CD14-positive monocyte (primary cell): ENCODE data around the gene KIF26B. TPM values are rescaled to one million over a fixed set of nuclear protein-coding genes. Genes with fewer than 3 reads are reported as not detected.

Experiments
- DNase-seq, 3 donors: peaks; one replicate each; pipeline ENCODE4 v3.0.0-alpha.2; 2011 to 2022
- H2AFZ ChIP-seq: 2 replicates; pipeline ENCODE4 v1.6.0; 2012; ENCODE audit warnings: mild to moderate bottlenecking, low read depth, low read length, inconsistent platforms; ENCODE audit not compliant: insufficient read depth, poor library complexity, severe bottlenecking
- H3K27ac ChIP-seq, 2 donors: 1 replicate in 1 of 2; 2 replicates in 1 of 2; pipeline ENCODE4 v1.5.1; 2012 to 2013; ENCODE audit warnings: low read length in 2 of 2, control low read depth in 1 of 2, inconsistent platforms in 1 of 2, low read depth in 1 of 2, mild to moderate bottlenecking in 1 of 2
- H3K27me3 ChIP-seq, 2 donors: one replicate each; pipeline versions ENCODE4 v1.6.0 to v1.6.1; 2011 to 2013; ENCODE audit warnings: low read length in 2 of 2; ENCODE audit not compliant: control insufficient read depth in 2 of 2, insufficient read depth in 2 of 2
- H3K36me3 ChIP-seq, 2 donors: replicated peaks in 1 of 2; 1 replicate in 1 of 2; 2 replicates in 1 of 2; pipeline versions ENCODE4 v1.5.1 to v1.6.1; 2012 to 2013; ENCODE audit warnings: low read length in 2 of 2, control low read depth in 1 of 2, inconsistent platforms in 1 of 2, mild to moderate bottlenecking in 1 of 2; ENCODE audit not compliant: insufficient read depth in 2 of 2, control insufficient read depth in 1 of 2
- H3K4me1 ChIP-seq, 2 donors: 1 replicate in 1 of 2; 2 replicates in 1 of 2; pipeline versions ENCODE4 v1.5.1 to v1.6.1; 2012 to 2013; ENCODE audit warnings: low read length in 2 of 2, control low read depth in 1 of 2, inconsistent platforms in 1 of 2, mild to moderate bottlenecking in 1 of 2, moderate library complexity in 1 of 2; ENCODE audit not compliant: insufficient read depth in 2 of 2, control insufficient read depth in 1 of 2
- H3K4me2 ChIP-seq: replicated peaks from 2 replicates; pipeline ENCODE3; 2012; ENCODE audit warnings: low read length, moderate library complexity, mild to moderate bottlenecking; ENCODE audit not compliant: poor library complexity, severe bottlenecking; ENCODE audit errors: extremely low read depth
- H3K4me3 ChIP-seq, 3 experiments: fragments of 200-600 bp in 1 of 3; sonication (generic) in 1 of 3; replicated peaks in 1 of 3; 1 replicate in 2 of 3; 2 replicates in 1 of 3; pipeline ENCODE4 v1.5.1; 2011 to 2013; ENCODE audit warnings: low read length in 3 of 3, mild to moderate bottlenecking in 3 of 3, control low read depth in 2 of 3, low read depth in 2 of 3, inconsistent platforms in 1 of 3, moderate library complexity in 1 of 3
- H3K79me2 ChIP-seq: 2 replicates; pipeline ENCODE4 v1.6.0; 2012; ENCODE audit warnings: mild to moderate bottlenecking, control low read depth, inconsistent platforms, low read length, moderate library complexity; ENCODE audit not compliant: insufficient read depth
- H3K9ac ChIP-seq: 2 replicates; pipeline ENCODE4 v1.6.0; 2017; ENCODE audit warnings: low read length, mild to moderate bottlenecking; ENCODE audit not compliant: insufficient read depth, poor library complexity, severe bottlenecking
- H3K9me3 ChIP-seq, 2 donors: replicated peaks in 1 of 2; 1 replicate in 1 of 2; 2 replicates in 1 of 2; pipeline versions ENCODE4 v1.5.1 to v1.6.1; 2012 to 2013; ENCODE audit warnings: low read length in 2 of 2, control low read depth in 1 of 2; ENCODE audit not compliant: control insufficient read depth in 1 of 2, insufficient read depth in 1 of 2
- H4K20me1 ChIP-seq: 2 replicates; pipeline ENCODE4 v1.6.0; 2012; ENCODE audit warnings: mild to moderate bottlenecking, low read length, control low read depth, moderate library complexity; ENCODE audit not compliant: insufficient read depth
- H3K27ac Mint-ChIP-seq, 7 donors: one replicate each; pipeline ENCODE4 v1.8.0; 2020; ENCODE audit warnings: mild to moderate bottlenecking in 7 of 7, mixed read lengths in 7 of 7, moderate library complexity in 6 of 7, inconsistent platforms in 2 of 7
- H3K27me3 Mint-ChIP-seq, 3 donors: one replicate each; pipeline ENCODE4 v1.8.0; 2021 to 2022; ENCODE audit warnings: low read depth in 3 of 3, mild to moderate bottlenecking in 3 of 3, mixed read lengths in 3 of 3, moderate library complexity in 3 of 3, inconsistent platforms in 1 of 3
- H3K36me3 Mint-ChIP-seq, 2 donors: one replicate each; pipeline ENCODE4 v1.8.0; 2020; ENCODE audit warnings: mixed read lengths in 2 of 2, inconsistent platforms in 1 of 2, mild to moderate bottlenecking in 1 of 2
- H3K4me1 Mint-ChIP-seq: one replicate; pipeline ENCODE4 v1.8.0; 2020; ENCODE audit warnings: mild to moderate bottlenecking, mixed read lengths
- H3K4me3 Mint-ChIP-seq, 2 donors: one replicate each; pipeline ENCODE4 v1.8.0; 2020; ENCODE audit warnings: mild to moderate bottlenecking in 2 of 2, mixed read lengths in 2 of 2, moderate library complexity in 1 of 2
- H3K9me3 Mint-ChIP-seq, 7 donors: one replicate each; pipeline ENCODE4 v1.8.0; 2020 to 2022; ENCODE audit warnings: mixed read lengths in 7 of 7, mild to moderate bottlenecking in 6 of 7, moderate library complexity in 6 of 7, inconsistent platforms in 2 of 7
- WGBS: methylation state at CpG from one replicate; pipeline ENCODE4 v1.1.5; 2013; ENCODE audit warnings: missing lambda C conversion rate; ENCODE audit not compliant: insufficient coverage; 5-methylcytosine and 5-hydroxymethylcytosine counted together
- intact Hi-C, 2 donors: fragments of 100-400 bp; cut with micrococcal nuclease; formaldehyde crosslinking; loops; one replicate each; pipeline versions ENCODE4 v1.15.0 to v1.15.1; 2023
- polyA plus RNA-seq, 3 donors: library from polyadenylated mRNA; depleted of rRNA in 1 of 3; unstranded in 2 of 3; stranded (reverse) in 1 of 3; fragments of 300-500 nt in 2 of 3; fragments of >200 nt in 1 of 3; fragmentation: Illumina TruSeq in 2 of 3; gene quantifications; 1 replicate in 2 of 3; 2 replicates in 1 of 3; pipeline ENCODE4 v1.2.3, GENCODE V29; 2012 to 2021
- TF ChIP-seq, protein P1 (sequence below): fragments of 200-600 bp; IDR thresholded peaks from one replicate; pipeline ENCODE4 v1.8.0; 2022; ENCODE audit warnings: antibody characterized with exemption, mild to moderate bottlenecking

Gene KIF26B
- polyA plus RNA-seq, 3 donors: 0.01 to 0.05 TPM; not detected in 1

DNA sequence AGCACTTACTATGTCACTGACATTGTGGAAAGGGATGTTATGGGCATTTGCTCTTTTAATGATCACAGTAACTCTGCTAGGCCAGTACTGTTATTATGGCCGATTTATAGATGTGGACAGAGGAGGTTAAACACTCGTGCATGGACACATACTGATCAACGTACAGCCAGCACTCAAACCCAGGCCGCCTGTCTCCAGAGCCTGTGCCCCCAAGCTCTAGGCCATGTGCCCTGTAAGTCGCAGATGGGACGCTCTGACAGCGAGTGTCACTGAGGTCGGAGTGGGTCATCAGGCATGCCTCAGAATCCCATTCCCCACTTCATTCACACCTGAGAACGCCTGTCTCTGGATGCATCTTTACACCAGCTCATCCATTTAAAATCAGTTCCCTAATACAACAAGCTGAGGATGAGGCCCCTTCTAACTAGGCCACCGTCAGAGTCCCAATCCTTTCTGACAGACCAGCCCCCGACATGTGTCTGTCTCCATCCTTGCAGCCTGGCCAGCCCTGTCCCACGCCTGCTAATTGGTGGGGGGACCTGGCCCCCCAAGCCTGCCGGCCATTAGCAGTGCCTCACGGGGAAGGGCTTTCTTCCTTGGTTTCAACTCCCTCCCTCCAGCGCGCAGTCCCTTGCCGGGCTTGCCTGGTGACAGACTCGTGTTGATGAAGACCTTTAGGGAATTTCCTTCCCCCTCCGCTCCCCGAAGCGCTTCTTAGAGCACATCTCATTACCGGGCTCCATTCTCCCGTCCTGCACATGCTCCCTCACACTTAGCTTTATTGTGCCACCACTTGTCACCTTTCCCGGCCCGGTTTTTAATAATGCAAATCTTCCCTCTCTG, 436.8 kb downstream of the KIF26B start:
- no peaks in the 10 kb centered on the region for H3K36me3 ChIP-seq
- no peaks in the 10 kb centered on the region for H3K4me1 Mint-ChIP-seq
- WGBS: 95% methylated on average over 24 of the region's 25 CpGs
- DNase-seq: no peak
- no peak overlapping the region for H3K27ac ChIP-seq
- no peaks in the 10 kb centered on the region for H3K79me2 ChIP-seq
- H3K27me3 ChIP-seq: no peaks in the 10 kb centered on the region
- H2AFZ ChIP-seq: no peak overlapping the region
- no peak overlapping the region for H3K4me3 ChIP-seq
- TF ChIP-seq, protein P1, sequence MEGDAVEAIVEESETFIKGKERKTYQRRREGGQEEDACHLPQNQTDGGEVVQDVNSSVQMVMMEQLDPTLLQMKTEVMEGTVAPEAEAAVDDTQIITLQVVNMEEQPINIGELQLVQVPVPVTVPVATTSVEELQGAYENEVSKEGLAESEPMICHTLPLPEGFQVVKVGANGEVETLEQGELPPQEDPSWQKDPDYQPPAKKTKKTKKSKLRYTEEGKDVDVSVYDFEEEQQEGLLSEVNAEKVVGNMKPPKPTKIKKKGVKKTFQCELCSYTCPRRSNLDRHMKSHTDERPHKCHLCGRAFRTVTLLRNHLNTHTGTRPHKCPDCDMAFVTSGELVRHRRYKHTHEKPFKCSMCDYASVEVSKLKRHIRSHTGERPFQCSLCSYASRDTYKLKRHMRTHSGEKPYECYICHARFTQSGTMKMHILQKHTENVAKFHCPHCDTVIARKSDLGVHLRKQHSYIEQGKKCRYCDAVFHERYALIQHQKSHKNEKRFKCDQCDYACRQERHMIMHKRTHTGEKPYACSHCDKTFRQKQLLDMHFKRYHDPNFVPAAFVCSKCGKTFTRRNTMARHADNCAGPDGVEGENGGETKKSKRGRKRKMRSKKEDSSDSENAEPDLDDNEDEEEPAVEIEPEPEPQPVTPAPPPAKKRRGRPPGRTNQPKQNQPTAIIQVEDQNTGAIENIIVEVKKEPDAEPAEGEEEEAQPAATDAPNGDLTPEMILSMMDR: no peak
- intact Hi-C loops: no loop called here
- no peak overlapping the region for H3K4me3 Mint-ChIP-seq
- H3K4me1 ChIP-seq: no peaks in the 10 kb centered on the region
- H3K27me3 Mint-ChIP-seq: peaks cover 2 to 4% (median 3%) of the 10 kb centered on the region in 3 donors
- no peak overlapping the region for H3K4me2 ChIP-seq
- H3K9me3 Mint-ChIP-seq: peaks cover 0 to 6% (median 1%) of the 10 kb centered on the region in 7 donors
- no peaks in the 10 kb centered on the region for H3K36me3 Mint-ChIP-seq
- H3K9me3 ChIP-seq: no peaks in the 10 kb centered on the region
- no peaks in the 10 kb centered on the region for H4K20me1 ChIP-seq
- no peak overlapping the region for H3K27ac Mint-ChIP-seq
- no peak overlapping the region for H3K9ac ChIP-seq

DNA sequence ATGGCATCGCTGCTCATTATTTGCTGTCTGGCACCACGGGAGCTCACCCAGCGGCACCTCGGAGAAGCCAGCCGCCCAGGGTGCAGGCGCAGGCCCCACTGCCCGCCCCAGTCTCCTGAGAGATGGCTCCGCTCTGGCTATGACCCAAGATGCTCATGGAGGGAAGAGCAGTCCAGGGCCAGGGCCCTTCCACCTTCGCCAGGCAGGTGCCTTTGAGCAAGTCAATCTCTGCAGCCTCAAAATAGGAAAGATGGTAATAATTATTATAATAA, 437.3 kb downstream of the KIF26B start:
- Mint-ChIP-seq H3K4me3 (no peak overlapping the region), H3K27me3 (peaks cover 2 to 4% (median 3%) of the 10 kb centered on the region in 3 donors), H3K27ac (no peak overlapping the region), H3K36me3 (no peaks in the 10 kb centered on the region), H3K4me1 (no peaks in the 10 kb centered on the region), H3K9me3 (peaks cover 0 to 7% (median 1%) of the 10 kb centered on the region in 7 donors)
- Histone ChIP-seq H3K9ac (no peak overlapping the region), H3K9me3 (no peaks in the 10 kb centered on the region), H3K36me3 (no peaks in the 10 kb centered on the region), H2AFZ (no peak overlapping the region), H3K27ac (no peak overlapping the region), H3K4me3 (no peak overlapping the region), H3K4me2 (no peak overlapping the region), H3K79me2 (no peaks in the 10 kb centered on the region), H3K4me1 (no peaks in the 10 kb centered on the region), H4K20me1 (no peaks in the 10 kb centered on the region), H3K27me3 (no peaks in the 10 kb centered on the region)
- intact Hi-C loops: no loop called here
- no peak for DNase-seq
- TF ChIP-seq, protein P1: no peak
- WGBS: 100% methylated on average over 8 of the region's 9 CpGs
